ENCODE data around the gene VASP.

DNA sequence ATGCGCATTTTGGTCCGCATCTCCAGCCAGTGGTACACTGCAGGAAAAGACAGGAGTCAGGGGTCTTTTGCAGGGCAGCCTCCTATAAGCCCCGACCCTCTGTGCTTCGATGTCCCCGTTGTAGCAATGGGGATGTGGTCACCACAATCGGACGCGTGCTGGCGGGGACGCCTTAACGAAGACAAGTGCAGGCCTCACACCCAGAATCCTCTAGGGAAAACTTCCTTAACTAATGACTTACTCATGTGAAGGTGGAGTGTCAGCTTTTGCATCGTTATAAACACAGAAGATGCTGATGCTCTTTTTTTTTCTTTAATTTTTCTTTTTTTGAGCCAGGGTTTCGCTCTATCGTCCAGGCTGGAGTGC, 22.1 kb downstream of the VASP start:
- TF ChIP-seq, protein P1, sequence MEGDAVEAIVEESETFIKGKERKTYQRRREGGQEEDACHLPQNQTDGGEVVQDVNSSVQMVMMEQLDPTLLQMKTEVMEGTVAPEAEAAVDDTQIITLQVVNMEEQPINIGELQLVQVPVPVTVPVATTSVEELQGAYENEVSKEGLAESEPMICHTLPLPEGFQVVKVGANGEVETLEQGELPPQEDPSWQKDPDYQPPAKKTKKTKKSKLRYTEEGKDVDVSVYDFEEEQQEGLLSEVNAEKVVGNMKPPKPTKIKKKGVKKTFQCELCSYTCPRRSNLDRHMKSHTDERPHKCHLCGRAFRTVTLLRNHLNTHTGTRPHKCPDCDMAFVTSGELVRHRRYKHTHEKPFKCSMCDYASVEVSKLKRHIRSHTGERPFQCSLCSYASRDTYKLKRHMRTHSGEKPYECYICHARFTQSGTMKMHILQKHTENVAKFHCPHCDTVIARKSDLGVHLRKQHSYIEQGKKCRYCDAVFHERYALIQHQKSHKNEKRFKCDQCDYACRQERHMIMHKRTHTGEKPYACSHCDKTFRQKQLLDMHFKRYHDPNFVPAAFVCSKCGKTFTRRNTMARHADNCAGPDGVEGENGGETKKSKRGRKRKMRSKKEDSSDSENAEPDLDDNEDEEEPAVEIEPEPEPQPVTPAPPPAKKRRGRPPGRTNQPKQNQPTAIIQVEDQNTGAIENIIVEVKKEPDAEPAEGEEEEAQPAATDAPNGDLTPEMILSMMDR (IDR thresholded peaks at IDR 0.05) = no peak
- TF ChIP-seq POLR2A (IDR thresholded peaks at IDR 0.05) = no peak

Data from testis (tissue), 2 donors.